IMR-90 (cell line): Measurements from ENCODE around the gene SEL1L2. TPM values are rescaled to one million over a fixed set of nuclear protein-coding genes. Genes with fewer than 3 reads are reported as not detected.

ENCODE experiments used
- ATAC-seq: fragments of 200-7000 bp; cut with Tn5 transposase; 2 replicates; pipeline ENCODE4 v1.9.1; 2020; ENCODE audit warnings: low read depth, mild to moderate bottlenecking, moderate library complexity
- Bru-seq: library from RNA; stranded (reverse); fragments of 400-500 nt; gene quantifications from one replicate; lab custom pipeline; 2021; lab: Mats Ljungman, UMichigan
- BruChase-seq, 2 experiments: library from RNA; stranded (reverse); fragments of 400-500 nt; gene quantifications; one replicate each; lab custom pipeline; 2021; lab: Mats Ljungman, UMichigan
- BruUV-seq: library from RNA; stranded (reverse); fragments of 400-500 nt; replicated peaks from 2 replicates; lab custom pipeline; 2021; lab: Mats Ljungman, UMichigan
- CTCF ChIA-PET: fragments of 300-600 bp; formaldehyde crosslinking; extraction: SDS; loops from one replicate; lab custom pipeline; 2021; ENCODE audit warnings: antibody characterized with exemption; lab: Yijun Ruan, JAX
- POLR2A ChIA-PET: fragments of 300-600 bp; sonication (Branson Sonifier 250); formaldehyde crosslinking; loops from one replicate; lab custom pipeline; 2022; ENCODE audit warnings: antibody characterized with exemption; ENCODE audit not compliant: unreplicated experiment; lab: Charles Lee
- DNase-seq: peaks from one replicate; pipeline ENCODE4 v3.0.0; 2013
- H2AFZ ChIP-seq: replicated peaks from 2 replicates; pipeline ENCODE3; 2013; ENCODE audit warnings: low read length, mild to moderate bottlenecking; ENCODE audit not compliant: poor library complexity
- H2AK5ac ChIP-seq: 2 replicates; pipeline ENCODE4 v1.6.1; 2013; ENCODE audit warnings: low read depth, low read length, inconsistent platforms
- H2AK9ac ChIP-seq: replicated peaks from 2 replicates; pipeline ENCODE3; 2013; ENCODE audit warnings: mild to moderate bottlenecking, low read depth, low read length, moderate library complexity; ENCODE audit not compliant: poor library complexity
- H2BK120ac ChIP-seq: 2 replicates; pipeline ENCODE4 v1.6.1; 2013; ENCODE audit warnings: low read depth, low read length, inconsistent platforms
- H2BK15ac ChIP-seq: 3 replicates; pipeline ENCODE4 v1.6.1; 2013; ENCODE audit warnings: low read depth, low read length, inconsistent platforms
- H2BK20ac ChIP-seq: 2 replicates; pipeline ENCODE4 v1.6.1; 2013; ENCODE audit warnings: low read depth, mild to moderate bottlenecking, inconsistent platforms, low read length, moderate library complexity
- H2BK5ac ChIP-seq: 2 replicates; pipeline ENCODE4 v1.6.1; 2013; ENCODE audit warnings: mild to moderate bottlenecking, low read depth, low read length, inconsistent platforms; ENCODE audit not compliant: poor library complexity, severe bottlenecking
- H3K14ac ChIP-seq: replicated peaks from 2 replicates; pipeline ENCODE4 v1.6.1; 2013; ENCODE audit warnings: low read depth, low read length, inconsistent platforms
- H3K18ac ChIP-seq: 2 replicates; pipeline ENCODE4 v1.6.1; 2013; ENCODE audit warnings: low read depth, low read length, control low read depth
- H3K23ac ChIP-seq: 2 replicates; pipeline ENCODE4 v1.6.1; 2013; ENCODE audit warnings: low read depth, low read length, inconsistent platforms
- H3K27ac ChIP-seq: 2 replicates; pipeline ENCODE4 v1.5.1; 2013; ENCODE audit warnings: mild to moderate bottlenecking, control low read depth, low read length; ENCODE audit not compliant: insufficient read depth
- H3K27me3 ChIP-seq: 2 replicates; pipeline ENCODE4 v1.6.1; 2013; ENCODE audit warnings: low read length; ENCODE audit not compliant: control insufficient read depth, insufficient read depth
- H3K36me3 ChIP-seq: 2 replicates; pipeline ENCODE4 v1.6.1; 2013; ENCODE audit warnings: low read length, mixed read lengths; ENCODE audit not compliant: control insufficient read depth, insufficient read depth
- H3K4ac ChIP-seq: 2 replicates; pipeline ENCODE4 v1.6.1; 2013; ENCODE audit warnings: low read depth, low read length, inconsistent platforms
- H3K4me1 ChIP-seq: 2 replicates; pipeline ENCODE4 v1.6.1; 2013; ENCODE audit warnings: low read length, mixed read lengths; ENCODE audit not compliant: control insufficient read depth, insufficient read depth
- H3K4me2 ChIP-seq: 2 replicates; pipeline ENCODE4 v1.6.1; 2013; ENCODE audit warnings: low read depth, mild to moderate bottlenecking, control low read depth, low read length, moderate library complexity
- H3K4me3 ChIP-seq: 2 replicates; pipeline ENCODE4 v1.5.1; 2013; ENCODE audit warnings: low read depth, mild to moderate bottlenecking, control low read depth, low read length, moderate library complexity; ENCODE audit not compliant: insufficient read depth
- H3K56ac ChIP-seq: 2 replicates; pipeline ENCODE4 v1.6.1; 2013; ENCODE audit warnings: low read length, inconsistent platforms; ENCODE audit not compliant: insufficient read depth; ENCODE audit errors: extremely low read depth
- H3K79me1 ChIP-seq, 2 experiments: 2 replicates each; pipeline ENCODE4 v1.6.1; 2013; ENCODE audit warnings: low read length in 2 of 2, inconsistent platforms in 1 of 2, low read depth in 1 of 2
- H3K9ac ChIP-seq: 2 replicates; pipeline ENCODE4 v1.6.1; 2013; ENCODE audit warnings: low read depth, low read length, control low read depth
- H3K9me1 ChIP-seq: 2 replicates; pipeline ENCODE4 v1.6.1; 2013; ENCODE audit warnings: low read length, inconsistent platforms; ENCODE audit not compliant: insufficient read depth
- H3K9me3 ChIP-seq: 2 replicates; pipeline ENCODE4 v1.6.1; 2013; ENCODE audit warnings: low read length; ENCODE audit not compliant: control insufficient read depth, insufficient read depth
- H4K20me1 ChIP-seq: 2 replicates; pipeline ENCODE4 v1.6.1; 2013; ENCODE audit warnings: low read length, inconsistent platforms; ENCODE audit not compliant: insufficient read depth
- H4K5ac ChIP-seq: 2 replicates; pipeline ENCODE4 v1.6.1; 2013; ENCODE audit warnings: mild to moderate bottlenecking, low read depth, low read length, control low read depth
- H4K8ac ChIP-seq, 2 experiments: 2 replicates each; pipeline ENCODE4 v1.6.1; 2013; ENCODE audit warnings: low read depth in 2 of 2, low read length in 2 of 2, control low read depth in 1 of 2, inconsistent platforms in 1 of 2
- H4K91ac ChIP-seq: 2 replicates; pipeline ENCODE4 v1.6.1; 2013; ENCODE audit warnings: low read depth, low read length, inconsistent platforms; ENCODE audit not compliant: insufficient read depth
- BHLHE40 ChIP-seq: fragments of 150-350 bp; IDR thresholded peaks from 2 replicates; pipeline ENCODE4 v1.6.1; 2016; ENCODE audit warnings: mild to moderate bottlenecking, low read depth, low read length
- CHD1 ChIP-seq: IDR thresholded peaks from 2 replicates; pipeline ENCODE4 v1.6.1; 2012; ENCODE audit warnings: low read depth, low read length, improper control_type of control experiment
- FOS ChIP-seq: fragments of 150-350 bp; IDR thresholded peaks from 2 replicates; pipeline ENCODE4 v1.6.1; 2016; ENCODE audit warnings: low read depth, low read length
- MAFK ChIP-seq: IDR thresholded peaks from 2 replicates; pipeline ENCODE4 v1.6.1; 2012; ENCODE audit warnings: low read depth, low read length, improper control_type of control experiment
- MAZ ChIP-seq: IDR thresholded peaks from 2 replicates; pipeline ENCODE4 v1.6.1; 2012; ENCODE audit warnings: low read depth, mild to moderate bottlenecking, low read length, improper control_type of control experiment, moderate library complexity, borderline replicate concordance
- MXI1 ChIP-seq: IDR thresholded peaks from 2 replicates; pipeline ENCODE4 v1.6.1; 2012; ENCODE audit warnings: low read depth, mild to moderate bottlenecking, low read length, moderate library complexity, borderline replicate concordance
- POLR2A ChIP-seq: IDR thresholded peaks from 2 replicates; pipeline ENCODE4 v1.6.1; 2012; ENCODE audit warnings: mild to moderate bottlenecking, low read depth, low read length
- RFX5 ChIP-seq: IDR thresholded peaks from 2 replicates; pipeline ENCODE4 v1.8.0; 2012; ENCODE audit warnings: low read depth, mild to moderate bottlenecking, low read length, moderate library complexity
- WGBS, 2 experiments: methylation state at CpG; one replicate each; pipeline versions ENCODE4 v1.1.5 to v1.1.7; 2013; ENCODE audit warnings: missing lambda C conversion rate in 2 of 2; ENCODE audit not compliant: insufficient read length in 1 of 2; ENCODE audit errors: extremely low coverage in 2 of 2; 5-methylcytosine and 5-hydroxymethylcytosine counted together
- dilution Hi-C: fragments of 300-500 bp; cut with HindIII; formaldehyde crosslinking; loops from one replicate; pipeline ENCODE4 v1.14.3; 2018; ENCODE audit warnings: low sequenced_read_pairs; ENCODE audit not compliant: unreplicated experiment
- in situ Hi-C: fragments of 300-500 bp; cut with MboI; formaldehyde crosslinking; loops from 3 replicates; pipeline ENCODE4 v1.14.3; 2019; ENCODE audit warnings: low sequenced_read_pairs, inconsistent platforms, mixed read lengths
- intact Hi-C: fragments of 100-400 bp; cut with micrococcal nuclease; formaldehyde crosslinking; loops from 2 replicates; pipeline ENCODE4 v1.10.0; 2022
- long read RNA-seq: library from polyadenylated mRNA; unstranded; transcript quantifications from one replicate; pipeline ENCODE4 v2.0.0, GENCODE V29; 2021; ENCODE audit not compliant: unreplicated experiment
- polyA plus RNA-seq, 3 experiments: library from polyadenylated mRNA; depleted of rRNA; stranded (reverse); fragments of >200 nt; gene quantifications; 2 replicates each; pipeline ENCODE4 v1.2.3, GENCODE V29; 2012; ENCODE audit warnings: low replicate concordance in 1 of 3
- total RNA-seq: library from RNA; depleted of rRNA; stranded (reverse); fragments of >200 nt; gene quantifications from 2 replicates; pipeline ENCODE4 v1.2.3, GENCODE V29; 2012; rRNA removed
- TF ChIP-seq, protein P1 (sequence below): fragments of 150-350 bp; IDR thresholded peaks from 2 replicates; pipeline ENCODE4 v1.6.1; 2017; ENCODE audit warnings: mild to moderate bottlenecking, antibody characterized with exemption, low read length, low read depth

The SEL1L2 gene, protein sequence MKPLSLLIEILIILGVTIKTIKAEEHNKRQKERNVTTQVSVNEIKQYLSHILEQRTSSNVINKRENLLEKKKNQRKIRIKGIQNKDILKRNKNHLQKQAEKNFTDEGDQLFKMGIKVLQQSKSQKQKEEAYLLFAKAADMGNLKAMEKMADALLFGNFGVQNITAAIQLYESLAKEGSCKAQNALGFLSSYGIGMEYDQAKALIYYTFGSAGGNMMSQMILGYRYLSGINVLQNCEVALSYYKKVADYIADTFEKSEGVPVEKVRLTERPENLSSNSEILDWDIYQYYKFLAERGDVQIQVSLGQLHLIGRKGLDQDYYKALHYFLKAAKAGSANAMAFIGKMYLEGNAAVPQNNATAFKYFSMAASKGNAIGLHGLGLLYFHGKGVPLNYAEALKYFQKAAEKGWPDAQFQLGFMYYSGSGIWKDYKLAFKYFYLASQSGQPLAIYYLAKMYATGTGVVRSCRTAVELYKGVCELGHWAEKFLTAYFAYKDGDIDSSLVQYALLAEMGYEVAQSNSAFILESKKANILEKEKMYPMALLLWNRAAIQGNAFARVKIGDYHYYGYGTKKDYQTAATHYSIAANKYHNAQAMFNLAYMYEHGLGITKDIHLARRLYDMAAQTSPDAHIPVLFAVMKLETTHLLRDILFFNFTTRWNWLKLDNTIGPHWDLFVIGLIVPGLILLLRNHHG
- total RNA-seq: not detected in 2 replicates
- polyA plus RNA-seq (2012; rRNA removed): not detected in 2 replicates
- polyA plus RNA-seq (2012; cell fraction: cytosol; rRNA removed): not detected in 2 replicates
- not detected in 2 replicates for polyA plus RNA-seq (2012; cell fraction: nucleus; rRNA removed; ENCODE audit: low replicate concordance)
- Bru-seq, nascent RNA: percentile 1 among the genes with signal in this experiment
- not detected for BruChase-seq, experiment 1, labeled RNA remaining after a 6-hour chase
- BruChase-seq, experiment 2, labeled RNA remaining after a 2-hour chase: percentile 0 among the genes with signal in this experiment
- long read RNA-seq: 0 reads

DNA sequence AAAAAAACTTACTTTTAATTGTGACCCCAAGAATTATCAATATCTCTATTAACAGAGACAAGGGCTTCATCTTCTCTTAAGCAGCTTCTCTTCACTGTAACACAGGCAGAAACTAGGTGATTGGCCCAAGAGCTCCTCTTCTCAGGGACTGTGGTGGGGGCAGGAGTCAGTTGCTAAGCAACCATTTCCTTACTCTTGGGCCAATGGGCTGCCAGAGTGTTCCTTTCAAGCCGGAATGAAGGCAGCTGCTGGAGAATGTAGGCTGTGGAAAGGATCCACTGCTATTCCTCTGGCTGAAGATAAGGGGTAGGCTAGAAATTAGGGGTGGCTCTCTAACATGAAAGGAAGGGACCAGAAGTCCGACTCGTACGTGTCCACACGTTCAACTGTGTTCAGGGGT is at the start of gene SEL1L2:
SEL1L2 (minus strand) TSS at position 150 of the 400 bp plus-strand sequence; CDS start at position 70, 80 bp downstream.
- H3K14ac ChIP-seq: no peak within 1 kb of the TSS
- CTCF ChIA-PET: no interaction called here
- intact Hi-C loops: no loop called here

More for the DNA sequence above, at the start of gene SEL1L2:
- no peak for DNase-seq
- no CpG with 5 or more reads among the region's 5 CpGs for WGBS, 2 experiments
- Histone ChIP-seq H3K56ac (no peak within 1 kb of the TSS), H3K4ac (no peak within 1 kb of the TSS), H3K4me3 (no peak within 1 kb of the TSS), H2BK15ac (no peak within 1 kb of the TSS), H4K5ac (no peak within 1 kb of the TSS), H3K27me3 (no peaks in the 10 kb centered on the region), H3K4me2 (no peak within 1 kb of the TSS), H2BK20ac (no peak within 1 kb of the TSS), H3K18ac (no peak within 1 kb of the TSS), H2AK5ac (no peak within 1 kb of the TSS), H2BK120ac (no peak within 1 kb of the TSS), H3K23ac (no peak within 1 kb of the TSS), H3K27ac (no peak within 1 kb of the TSS), H4K91ac (no peak within 1 kb of the TSS), H3K9me1 (no peaks in the 10 kb centered on the region), H4K20me1 (no peaks in the 10 kb centered on the region), H3K9ac (no peak within 1 kb of the TSS), H3K79me1 (no peaks in the 10 kb centered on the region), H2AFZ (no peak within 1 kb of the TSS), H3K36me3 (no peaks in the 10 kb centered on the region), H3K4me1 (no peaks in the 10 kb centered on the region), H2AK9ac (no peak within 1 kb of the TSS), H2BK5ac (no peak within 1 kb of the TSS), H4K8ac (no peak within 1 kb of the TSS), H3K9me3 (peaks cover 11% of the 10 kb centered on the region)
- dilution Hi-C loops: no loop called here
- POLR2A ChIA-PET: no interaction called here
- no peak for TF ChIP-seq RFX5
- TF ChIP-seq POLR2A: no peak
- no peak for TF ChIP-seq MXI1
- TF ChIP-seq, protein P1, sequence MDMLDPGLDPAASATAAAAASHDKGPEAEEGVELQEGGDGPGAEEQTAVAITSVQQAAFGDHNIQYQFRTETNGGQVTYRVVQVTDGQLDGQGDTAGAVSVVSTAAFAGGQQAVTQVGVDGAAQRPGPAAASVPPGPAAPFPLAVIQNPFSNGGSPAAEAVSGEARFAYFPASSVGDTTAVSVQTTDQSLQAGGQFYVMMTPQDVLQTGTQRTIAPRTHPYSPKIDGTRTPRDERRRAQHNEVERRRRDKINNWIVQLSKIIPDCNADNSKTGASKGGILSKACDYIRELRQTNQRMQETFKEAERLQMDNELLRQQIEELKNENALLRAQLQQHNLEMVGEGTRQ: no peak
- TF ChIP-seq MAZ: no peak
- TF ChIP-seq FOS: no peak
- no peak for TF ChIP-seq CHD1
- TF ChIP-seq BHLHE40: no peak
- TF ChIP-seq MAFK: no peak
- in situ Hi-C loops: no loop called here
- no TSS peak for BruUV-seq
- no peak for ATAC-seq
